Measurements from ENCODE around the gene SPAG8.
A peak's percentile ranks its signal among the peaks of the same experiment; 100 is the strongest.

SPAG8 gene

GRCh38 chr9:35836595-35836994 lies 24.5 kb upstream of the SPAG8 start:
- DNase-seq (ENCODE audit: low read depth), result no peak

DNA sequence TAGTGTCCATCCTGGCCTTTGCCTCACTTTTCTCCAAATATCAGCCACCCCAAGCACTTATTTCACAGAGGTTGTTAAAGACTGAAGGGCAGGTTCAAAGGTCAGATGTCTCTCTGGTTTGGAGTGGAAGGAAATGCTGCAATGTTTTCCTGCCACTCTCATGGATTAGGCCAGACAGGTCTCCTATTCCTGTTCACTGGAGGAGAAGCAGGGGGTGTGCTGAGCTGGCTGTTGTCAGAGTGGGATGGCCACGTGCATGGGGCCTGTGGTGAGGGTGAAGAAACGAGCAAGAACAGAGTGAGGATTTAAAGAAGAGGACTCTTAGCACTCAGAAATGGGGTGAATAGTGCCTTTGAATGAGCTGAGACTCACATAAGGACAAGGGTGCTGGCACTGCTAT lies 23.7 kb upstream of the SPAG8 start:
- DNase-seq (ENCODE audit: low read depth), result no peak

GRCh38 chr9:35835216-35835632 lies 23.2 kb upstream of the SPAG8 start:
- no peak for DNase-seq (ENCODE audit: low read depth)

DNA sequence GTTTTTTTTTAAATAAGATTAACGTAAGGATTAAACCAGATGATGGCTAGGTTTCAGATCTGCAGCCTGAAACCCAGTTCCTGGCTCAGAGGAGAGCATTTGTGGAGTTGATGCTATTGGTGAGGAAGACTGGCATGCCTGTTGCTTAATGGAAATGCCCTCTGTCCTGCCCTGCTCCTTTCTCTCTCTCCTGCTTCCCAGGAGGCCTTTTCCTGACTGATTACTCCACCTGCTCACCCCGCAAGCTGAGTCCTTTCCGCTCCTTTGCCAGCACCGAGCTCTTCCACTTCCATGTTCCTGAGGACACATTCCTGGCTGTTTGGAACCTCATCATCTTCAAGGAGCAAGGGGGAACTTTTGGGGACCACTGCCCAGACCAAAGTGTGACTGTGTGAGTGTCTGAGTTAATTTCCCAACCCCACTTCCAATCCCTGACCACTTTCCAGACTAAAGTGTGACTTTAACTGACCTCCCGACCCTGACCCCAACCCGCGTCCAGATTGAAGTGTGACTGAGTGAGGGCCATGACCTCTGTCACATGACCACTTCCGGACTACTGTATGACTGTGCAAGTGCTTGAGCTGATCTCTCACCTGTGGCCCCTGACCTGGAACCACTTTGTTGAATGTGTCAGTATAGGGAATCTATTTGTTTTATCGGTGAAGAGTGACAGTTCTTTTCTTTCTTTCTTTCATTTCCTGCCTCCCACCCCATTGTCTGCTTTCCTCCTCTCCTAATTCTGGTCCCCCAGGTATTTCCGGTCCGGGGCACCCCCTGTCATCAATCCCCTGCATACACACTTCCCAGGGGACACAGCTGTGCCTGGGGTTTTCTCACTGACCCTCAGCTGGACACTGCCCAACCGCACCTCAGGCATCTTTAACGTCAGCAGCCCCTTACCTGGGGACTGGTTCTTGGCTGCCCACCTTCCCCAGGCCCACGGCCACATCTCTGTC lies 22.5 kb upstream of the SPAG8 start:
- DNase-seq (ENCODE audit: low read depth), result no peak

DNA sequence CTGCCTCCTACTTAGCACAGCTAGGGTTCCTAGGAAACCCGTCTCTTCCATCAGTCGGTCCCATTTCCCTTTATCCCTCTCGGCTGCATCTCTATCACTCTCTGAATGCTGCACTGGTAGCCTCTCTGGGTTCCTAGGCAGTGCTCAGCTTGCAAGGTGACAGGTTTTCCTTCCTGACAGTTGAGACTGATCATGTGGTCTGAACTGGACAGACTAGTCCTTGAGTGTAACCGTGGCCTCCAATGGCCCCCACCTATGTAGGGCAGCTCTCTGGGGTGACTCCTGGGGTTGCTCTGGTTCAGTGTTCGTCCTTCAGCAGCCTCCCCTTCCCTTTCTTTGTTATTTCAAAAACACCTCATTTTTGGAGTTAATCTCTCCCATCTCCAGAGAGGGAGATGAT lies 20.8 kb upstream of the SPAG8 start:
- DNase-seq (ENCODE audit: low read depth), result no peak

DNA sequence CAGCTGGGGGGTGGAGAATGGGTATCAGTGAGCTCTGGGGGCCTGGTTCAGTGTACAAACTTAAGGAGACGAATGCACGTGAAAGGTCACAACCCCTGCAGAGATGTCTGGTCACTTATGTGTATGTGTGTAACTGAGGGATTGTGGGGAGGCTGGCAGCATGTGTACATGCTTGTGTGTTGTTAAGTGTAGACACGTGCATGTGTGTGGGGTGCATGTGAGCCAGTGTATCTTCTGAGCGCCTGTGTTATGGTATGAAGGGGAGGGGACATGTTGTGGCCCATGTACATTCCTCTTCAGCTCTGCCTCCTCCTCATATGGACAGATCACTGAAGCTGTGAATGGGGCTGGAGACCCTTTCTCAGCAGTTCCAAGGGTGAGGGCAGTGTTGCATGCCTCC lies 19.0 kb upstream of the SPAG8 start:
- DNase-seq (ENCODE audit: low read depth), result no peak

GRCh38 chr9:35829764-35830096 lies 17.7 kb upstream of the SPAG8 start:
- DNase-seq (ENCODE audit: low read depth), result no peak

GRCh38 chr9:35829084-35829763 lies 17.2 kb upstream of the SPAG8 start, which contains the start of gene TMEM8B:
TMEM8B (plus strand) TSS chr9:35829228; CDS start chr9:35829448, 220 bp downstream.
- DNase-seq (ENCODE audit: low read depth), result peak; percentile 92

DNA sequence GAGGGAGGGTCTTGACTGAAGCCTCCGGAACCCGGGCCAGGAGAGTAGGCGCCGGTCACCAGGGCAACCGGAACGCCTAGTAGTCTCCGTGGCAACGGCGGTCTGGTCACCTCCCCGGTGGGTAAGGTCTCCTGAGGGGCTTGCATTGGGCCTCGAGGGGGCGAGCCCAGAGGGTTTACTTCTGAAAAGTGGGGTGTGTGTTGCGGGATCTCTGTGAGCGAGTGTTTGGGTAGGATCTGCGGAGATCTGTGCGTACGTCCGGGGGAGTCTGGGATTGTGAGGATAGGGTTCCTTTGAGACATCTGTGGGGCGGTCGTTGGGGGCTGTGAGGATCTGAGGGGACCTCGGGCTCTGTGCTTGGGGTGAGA lies 16.6 kb upstream of the SPAG8 start, which contains the start of gene FAM221B:
Gene FAM221B (minus strand): TSS at position 17 of the 368 bp plus-strand sequence. CDS start 2,571 bp downstream, outside the sequence.
- no peak for DNase-seq (ENCODE audit: low read depth)

DNA sequence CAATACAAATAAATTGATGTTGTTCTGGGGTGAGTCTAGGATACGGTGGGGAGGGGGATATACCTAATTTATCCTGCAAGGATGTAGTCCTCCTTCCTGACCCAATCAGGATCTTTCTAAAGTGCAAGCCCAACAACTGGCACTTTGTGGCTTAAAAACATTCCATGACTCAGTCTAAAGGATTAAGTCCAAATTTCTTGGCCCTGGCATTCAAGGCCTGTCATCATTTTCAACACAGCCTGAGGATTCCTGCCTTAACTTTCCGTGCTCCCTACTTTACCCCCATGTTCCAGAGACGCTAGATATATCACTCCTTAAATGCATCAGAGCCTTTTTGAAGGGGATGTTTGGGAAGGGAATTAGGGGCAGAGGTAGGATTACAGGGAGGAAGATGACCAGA lies 15.4 kb upstream of the SPAG8 start:
- no peak for DNase-seq (ENCODE audit: low read depth)

DNA sequence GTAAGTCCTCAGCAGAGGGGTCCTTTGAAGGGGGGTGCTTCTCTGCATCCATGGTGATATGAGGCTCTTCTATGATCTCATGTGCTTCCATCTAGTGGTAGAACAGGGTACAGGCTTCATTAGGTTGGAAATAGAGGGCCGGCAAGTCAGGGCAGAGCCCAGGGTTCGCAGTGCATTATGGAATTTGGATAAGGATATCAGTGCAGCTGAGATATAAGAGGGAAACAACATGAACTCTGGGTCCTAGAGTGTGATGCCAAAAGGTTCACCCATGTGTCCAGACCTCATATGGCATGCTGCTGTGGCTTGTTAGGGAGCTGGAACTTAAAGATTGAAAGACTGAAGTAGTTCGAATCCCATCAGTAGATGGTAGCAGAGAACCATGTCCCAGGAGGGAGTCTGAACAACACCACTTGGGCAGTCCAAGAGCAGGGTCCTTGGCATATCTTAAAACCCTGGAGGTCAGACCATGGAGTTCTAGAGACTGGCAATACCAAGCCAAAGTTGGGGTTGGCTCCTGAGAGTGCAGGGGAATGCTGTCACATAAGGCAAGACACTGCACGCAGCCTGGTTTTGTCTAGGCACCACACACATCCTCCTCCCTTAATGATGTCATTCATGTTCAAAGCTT lies 14.1 kb upstream of the SPAG8 start:
- DNase-seq (ENCODE audit: low read depth), result no peak

GRCh38 chr9:35822926-35823325 lies 10.9 kb upstream of the SPAG8 start:
- DNase-seq (ENCODE audit: low read depth), result no peak

GRCh38 chr9:35820076-35820475 lies 8.0 kb upstream of the SPAG8 start:
- DNase-seq (ENCODE audit: low read depth), result no peak

- DNase-seq (ENCODE audit: low read depth), result no peak
Measured at GRCh38 chr9:35818341-35818740, 6.3 kb upstream of the SPAG8 start.

GRCh38 chr9:35816708-35817107 lies 4.6 kb upstream of the SPAG8 start:
- DNase-seq (ENCODE audit: low read depth), result no peak

DNA sequence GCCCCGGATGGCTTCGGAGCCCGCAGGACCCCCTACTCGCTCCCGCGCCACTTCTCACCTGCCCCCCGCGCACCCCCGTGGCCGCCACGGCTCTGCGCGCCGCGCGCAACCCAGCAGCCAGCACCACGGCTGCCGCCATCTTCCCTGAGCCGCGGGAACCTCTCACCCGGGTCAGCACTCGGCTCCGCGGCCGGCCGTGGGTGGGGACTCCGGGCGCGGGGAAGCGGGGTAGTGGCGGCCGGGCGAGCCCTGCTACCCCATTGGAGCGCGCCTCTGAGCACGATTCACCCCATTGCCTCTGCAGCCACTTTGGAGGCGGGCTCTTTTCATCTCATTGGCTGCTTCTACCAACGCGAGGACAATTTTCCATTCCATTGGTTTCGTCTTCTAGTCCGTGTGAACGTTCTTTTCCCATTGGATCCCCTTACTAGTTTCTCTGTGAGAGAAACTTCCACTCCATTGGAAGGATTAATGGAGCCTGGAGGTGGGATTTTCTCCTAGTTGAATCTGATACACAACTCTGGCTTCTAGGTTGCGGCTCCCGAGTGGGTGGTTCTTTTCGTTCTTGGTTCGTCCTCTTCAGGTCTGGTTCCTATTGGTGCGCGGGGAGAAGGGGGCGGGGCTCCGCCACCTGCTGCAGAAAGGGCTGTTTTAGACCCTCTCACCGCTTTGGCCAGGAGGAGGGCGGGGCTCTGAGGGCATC lies 2.9 kb upstream of the SPAG8 start, which contains the start of gene HINT2:
Gene HINT2 (minus strand): TSS at position 202 of the 703 bp plus-strand sequence. CDS start 63 bp downstream, at position 139.
- peak; percentile 92 for DNase-seq (ENCODE audit: low read depth)

GRCh38 chr9:35814106-35814840 lies 2.2 kb upstream of the SPAG8 start:
- no peak for DNase-seq (ENCODE audit: low read depth)

DNA sequence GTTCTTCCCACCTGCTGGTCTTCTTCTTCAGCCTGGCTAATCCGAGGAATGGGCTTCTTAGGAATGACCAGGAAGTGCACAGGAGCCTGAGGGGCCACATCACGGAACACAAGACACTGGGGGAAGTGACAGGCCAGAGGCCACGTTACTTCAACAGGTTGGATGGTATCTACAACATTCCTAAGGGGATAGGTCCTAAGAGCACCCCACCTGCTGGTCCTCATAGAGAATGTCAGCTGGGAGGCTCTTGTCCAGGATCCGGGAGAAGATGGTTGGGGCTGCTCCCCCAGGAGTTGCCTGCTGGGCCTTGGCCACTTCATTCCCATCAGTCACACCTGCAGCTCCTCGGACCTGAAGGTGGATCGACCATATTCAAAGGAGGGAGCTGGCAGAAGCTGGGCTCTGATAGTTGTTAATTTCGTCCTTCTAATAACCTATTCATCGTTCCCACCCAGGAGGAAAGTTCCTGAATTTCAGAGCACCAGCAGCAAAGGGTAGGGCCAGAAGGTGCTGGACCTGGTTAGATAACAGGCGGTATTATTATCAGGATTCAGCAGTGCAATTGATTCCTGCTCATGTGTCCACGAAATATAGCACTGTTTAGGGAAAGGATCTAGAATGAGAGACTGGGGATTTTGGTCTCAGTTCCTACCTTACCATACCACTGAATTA lies 1.5 kb upstream of the SPAG8 start:
- DNase-seq (ENCODE audit: low read depth), result no peak

- no peak for DNase-seq (ENCODE audit: low read depth)
Measured at GRCh38 chr9:35811381-35812024, 559 bp downstream of the SPAG8 start.

GRCh38 chr9:35810122-35810521 lies 1.9 kb downstream of the SPAG8 start:
- DNase-seq (ENCODE audit: low read depth), result no peak

Data from stimulated activated CD8-positive, alpha-beta memory T cell treated with anti-CD3 and anti-CD28 coated beads, Interleukin-7, amount 100 ng/mL, for 24 hours (primary cell).